ENCODE data around the gene ALOX15B.

ALOX15B gene

GRCh38 chr17:8056232-8056975 is 17.5 kb downstream of the ALOX15B start:
- TF ChIP-seq EP300 (IDR thresholded peaks at IDR 0.05; ENCODE audit: borderline replicate concordance) (no peak), CEBPB (IDR thresholded peaks at IDR 0.05) (peak; percentile 67; the same call in 1 of the 2 replicates)

GRCh38 chr17:8056976-8057625 is 18.2 kb downstream of the ALOX15B start:
- TF ChIP-seq USF1 (IDR thresholded peaks at IDR 0.05) (no peak), REST (IDR thresholded peaks at IDR 0.05; ENCODE audit: low read depth) (no peak), YY1 (IDR thresholded peaks at IDR 0.05; ENCODE audit: low read depth) (no peak), ZBTB7A (IDR thresholded peaks at IDR 0.05; ENCODE audit: low read depth) (no peak), EGR1 (IDR thresholded peaks at IDR 0.05) (no peak), EP300 (IDR thresholded peaks at IDR 0.05; ENCODE audit: borderline replicate concordance) (no peak), TAF1 (IDR thresholded peaks at IDR 0.05; ENCODE audit: low read depth) (no peak), RAD21 (IDR thresholded peaks at IDR 0.05; ENCODE audit: low read depth) (no peak), CEBPB (IDR thresholded peaks at IDR 0.05) (no peak), CREB1 (IDR thresholded peaks at IDR 0.05; ENCODE audit: low read depth) (no peak), MAX (IDR thresholded peaks at IDR 0.05) (no peak), NFIC (IDR thresholded peaks at IDR 0.05) (no peak), TEAD4 (IDR thresholded peaks at IDR 0.05) (no peak)

- TF ChIP-seq TCF12 (IDR thresholded peaks at IDR 0.05; ENCODE audit: low read depth) (no peak), EP300 (IDR thresholded peaks at IDR 0.05; ENCODE audit: borderline replicate concordance) (no peak), ZBTB7A (IDR thresholded peaks at IDR 0.05; ENCODE audit: low read depth) (no peak), CREB1 (IDR thresholded peaks at IDR 0.05; ENCODE audit: low read depth) (no peak), CEBPB (IDR thresholded peaks at IDR 0.05) (peak; percentile 39; the same call in 1 of the 2 replicates), MAX (IDR thresholded peaks at IDR 0.05) (peak; percentile 51; the same call in 1 of the 2 replicates), RAD21 (IDR thresholded peaks at IDR 0.05; ENCODE audit: low read depth) (peak; percentile 90), USF1 (IDR thresholded peaks at IDR 0.05) (no peak), YY1 (IDR thresholded peaks at IDR 0.05; ENCODE audit: low read depth) (0 out of 2 replicates have a peak, but pooled peaks have one; percentile 46), EGR1 (IDR thresholded peaks at IDR 0.05) (no peak), FOXM1 (IDR thresholded peaks at IDR 0.05; ENCODE audit: borderline replicate concordance, low read depth) (no peak), TAF1 (IDR thresholded peaks at IDR 0.05; ENCODE audit: low read depth) (no peak), NFIC (IDR thresholded peaks at IDR 0.05) (no peak), REST (IDR thresholded peaks at IDR 0.05; ENCODE audit: low read depth) (no peak), TEAD4 (IDR thresholded peaks at IDR 0.05) (no peak)
These were observed 18.8 kb downstream of the ALOX15B start for GRCh38 chr17:8057691-8058114.

GRCh38 chr17:8059131-8059530 is 20.3 kb downstream of the ALOX15B start:
- no peak for TF ChIP-seq USF1 (IDR thresholded peaks at IDR 0.05)
- TF ChIP-seq ZBTB7A (IDR thresholded peaks at IDR 0.05; ENCODE audit: low read depth): no peak
- no peak for TF ChIP-seq FOXM1 (IDR thresholded peaks at IDR 0.05; ENCODE audit: borderline replicate concordance, low read depth)
- no peak for TF ChIP-seq YY1 (IDR thresholded peaks at IDR 0.05; ENCODE audit: low read depth)

- TF ChIP-seq CREB1 (IDR thresholded peaks at IDR 0.05; ENCODE audit: low read depth): no peak
- peak; percentile 81 for TF ChIP-seq RAD21 (IDR thresholded peaks at IDR 0.05; ENCODE audit: low read depth)
- no peak for TF ChIP-seq TAF1 (IDR thresholded peaks at IDR 0.05; ENCODE audit: low read depth)
- TF ChIP-seq FOXM1 (IDR thresholded peaks at IDR 0.05; ENCODE audit: borderline replicate concordance, low read depth): no peak
- TF ChIP-seq ZBTB7A (IDR thresholded peaks at IDR 0.05; ENCODE audit: low read depth): no peak
- TF ChIP-seq TEAD4 (IDR thresholded peaks at IDR 0.05): no peak
- TF ChIP-seq YY1 (IDR thresholded peaks at IDR 0.05; ENCODE audit: low read depth): peak; percentile 52; the same call in 1 of the 2 replicates
- no peak for TF ChIP-seq TCF12 (IDR thresholded peaks at IDR 0.05; ENCODE audit: low read depth)
- no peak for TF ChIP-seq EGR1 (IDR thresholded peaks at IDR 0.05)
- TF ChIP-seq NFIC (IDR thresholded peaks at IDR 0.05): no peak
- TF ChIP-seq REST (IDR thresholded peaks at IDR 0.05; ENCODE audit: low read depth): peak; percentile 52; the same call in 1 of the 2 replicates
- no peak for TF ChIP-seq USF1 (IDR thresholded peaks at IDR 0.05)
- no peak for TF ChIP-seq CEBPB (IDR thresholded peaks at IDR 0.05)
- TF ChIP-seq EP300 (IDR thresholded peaks at IDR 0.05; ENCODE audit: borderline replicate concordance): no peak
- no peak for TF ChIP-seq MAX (IDR thresholded peaks at IDR 0.05)
These were observed 21.4 kb downstream of the ALOX15B start for GRCh38 chr17:8060274-8060673.
